GM21367 (cell line): ENCODE measurements around the gene CAPN11.
"Not testable (repeated sequence)": the region's sequence is repeated elsewhere in the genome, so short reads cannot be mapped to it uniquely, and the experiment has no call there.

Experiments used
- ATAC-seq: cut with Tn5 transposase; IDR thresholded peaks from one replicate; pipeline ENCODE4 v1.9.1; 2021; ENCODE audit not compliant: unreplicated experiment

Gene CAPN11

GRCh38 chr6:44129841-44130322, 28.7 kb upstream of the CAPN11 start:
- ATAC-seq, result no peak

- no peak for ATAC-seq
Measured at GRCh38 chr6:44131892-44132291, 26.7 kb upstream of the CAPN11 start.

GRCh38 chr6:44132476-44132875, 26.1 kb upstream of the CAPN11 start:
- no peak for ATAC-seq

- no peak for ATAC-seq
Measured at GRCh38 chr6:44133003-44133931, 25.4 kb upstream of the CAPN11 start.

- ATAC-seq, result no peak
Measured at GRCh38 chr6:44133981-44134711, 24.5 kb upstream of the CAPN11 start.

- ATAC-seq, result no peak
Measured at GRCh38 chr6:44135173-44135758, 23.4 kb upstream of the CAPN11 start.

- ATAC-seq, result no peak
Measured at GRCh38 chr6:44135875-44136274, 22.7 kb upstream of the CAPN11 start.

- ATAC-seq, result no peak
Measured at GRCh38 chr6:44138717-44139350, 19.8 kb upstream of the CAPN11 start.

- no peak for ATAC-seq
Measured at GRCh38 chr6:44139351-44139743, 19.3 kb upstream of the CAPN11 start.

- no peak for ATAC-seq
Measured at GRCh38 chr6:44142835-44143234, 15.8 kb upstream of the CAPN11 start.

- ATAC-seq, result no peak
Measured at GRCh38 chr6:44143731-44144130, 14.9 kb upstream of the CAPN11 start.

GRCh38 chr6:44144536-44144935, 14.1 kb upstream of the CAPN11 start:
- not testable (repeated sequence) for ATAC-seq

GRCh38 chr6:44145839-44146238, 12.8 kb upstream of the CAPN11 start:
- no peak for ATAC-seq

- ATAC-seq, result no peak
Measured at GRCh38 chr6:44146685-44147084, 11.9 kb upstream of the CAPN11 start.

GRCh38 chr6:44147256-44147655, 11.4 kb upstream of the CAPN11 start:
- no peak for ATAC-seq

GRCh38 chr6:44148306-44148705, 10.3 kb upstream of the CAPN11 start:
- no peak for ATAC-seq

- no peak for ATAC-seq
Measured at GRCh38 chr6:44149369-44150012, 9.1 kb upstream of the CAPN11 start.

- ATAC-seq, result no peak
Measured at GRCh38 chr6:44150317-44150917, 8.2 kb upstream of the CAPN11 start.

GRCh38 chr6:44151348-44152108, 7.1 kb upstream of the CAPN11 start:
- no peak for ATAC-seq

- ATAC-seq, result no peak
Measured at GRCh38 chr6:44152109-44152461, 6.5 kb upstream of the CAPN11 start.
